NB4 (cell line): ENCODE results near the gene MSRB3.

ENCODE experiments used
- CTCF ChIP-seq: IDR thresholded peaks from one replicate; pipeline ENCODE4 v1.5.1; 2012; ENCODE audit warnings: low read depth, low read length
- MAX ChIP-seq: IDR thresholded peaks from 2 replicates; pipeline ENCODE4 v1.6.1; 2011; ENCODE audit warnings: low read depth, low read length
- POLR2A ChIP-seq: IDR thresholded peaks from 2 replicates; pipeline ENCODE4 v1.6.1; 2011; ENCODE audit warnings: mild to moderate bottlenecking; ENCODE audit not compliant: insufficient read length; ENCODE audit errors: extremely low read depth

- TF ChIP-seq CTCF (no peak), POLR2A (no peak), MAX (no peak)
Measured at GRCh38 chr12:65461017-65461416, 182.5 kb downstream of the MSRB3 start.
